ENCODE results near the gene NDUFB1. TPM values are rescaled to one million over a fixed set of nuclear protein-coding genes. Genes with fewer than 3 reads are reported as not detected.

Gene NDUFB1
- total RNA-seq, 2 experiments from 2014 or later = 102 TPM

GRCh38 chr14:92103363-92103989, 18.0 kb downstream of the NDUFB1 start:
- DNase-seq = no peak
- TF ChIP-seq, protein P1, sequence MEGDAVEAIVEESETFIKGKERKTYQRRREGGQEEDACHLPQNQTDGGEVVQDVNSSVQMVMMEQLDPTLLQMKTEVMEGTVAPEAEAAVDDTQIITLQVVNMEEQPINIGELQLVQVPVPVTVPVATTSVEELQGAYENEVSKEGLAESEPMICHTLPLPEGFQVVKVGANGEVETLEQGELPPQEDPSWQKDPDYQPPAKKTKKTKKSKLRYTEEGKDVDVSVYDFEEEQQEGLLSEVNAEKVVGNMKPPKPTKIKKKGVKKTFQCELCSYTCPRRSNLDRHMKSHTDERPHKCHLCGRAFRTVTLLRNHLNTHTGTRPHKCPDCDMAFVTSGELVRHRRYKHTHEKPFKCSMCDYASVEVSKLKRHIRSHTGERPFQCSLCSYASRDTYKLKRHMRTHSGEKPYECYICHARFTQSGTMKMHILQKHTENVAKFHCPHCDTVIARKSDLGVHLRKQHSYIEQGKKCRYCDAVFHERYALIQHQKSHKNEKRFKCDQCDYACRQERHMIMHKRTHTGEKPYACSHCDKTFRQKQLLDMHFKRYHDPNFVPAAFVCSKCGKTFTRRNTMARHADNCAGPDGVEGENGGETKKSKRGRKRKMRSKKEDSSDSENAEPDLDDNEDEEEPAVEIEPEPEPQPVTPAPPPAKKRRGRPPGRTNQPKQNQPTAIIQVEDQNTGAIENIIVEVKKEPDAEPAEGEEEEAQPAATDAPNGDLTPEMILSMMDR (IDR thresholded peaks at IDR 0.05) = no peak
- CTCF ChIA-PET = no interaction called here
- peaks cover 3% of the 10 kb centered on the region for H3K36me3 Mint-ChIP-seq (ENCODE audit: low read depth)
- no peaks in the 10 kb centered on the region for H3K27me3 Mint-ChIP-seq
- H3K4me1 Mint-ChIP-seq (ENCODE audit: low read depth) = peaks cover 42% of the 10 kb centered on the region
- no peak overlapping the region for H3K27ac Mint-ChIP-seq
- no peak for ATAC-seq
- no peak overlapping the region for H3K4me3 Mint-ChIP-seq
- POLR2A ChIA-PET = no interaction called here
- intact Hi-C loops (cut with micrococcal nuclease) = no loop called here
- no peaks in the 10 kb centered on the region for H3K9me3 Mint-ChIP-seq

DNA sequence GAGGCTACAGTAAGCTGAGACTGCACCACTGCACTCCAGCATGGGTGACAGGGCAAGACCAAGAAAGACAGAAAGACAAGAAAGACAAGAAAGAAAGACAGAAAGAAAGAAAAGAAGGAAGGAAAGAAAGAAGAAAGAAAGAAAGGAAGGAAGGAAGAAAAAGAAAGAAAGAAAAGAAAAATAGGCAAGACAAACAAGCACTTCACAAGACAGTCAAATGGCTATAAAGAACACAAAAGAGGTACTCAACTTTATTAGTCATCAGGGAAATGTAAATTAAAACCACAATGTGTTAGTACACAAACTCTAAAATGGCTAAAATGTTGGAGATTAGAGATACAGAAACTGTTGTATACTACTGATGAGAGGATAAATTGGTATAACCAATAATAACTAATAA, 21.7 kb downstream of the NDUFB1 start:
- Mint-ChIP-seq H3K4me1 (ENCODE audit: low read depth) (peaks cover 19% of the 10 kb centered on the region), H3K36me3 (ENCODE audit: low read depth) (peaks cover 4% of the 10 kb centered on the region), H3K4me3 (no peak overlapping the region), H3K27ac (no peak overlapping the region), H3K9me3 (no peaks in the 10 kb centered on the region), H3K27me3 (no peaks in the 10 kb centered on the region)
- DNase-seq (no peak), ATAC-seq (no peak)
- POLR2A ChIA-PET = interaction anchor here (0.9 to 1.3 kb wide), 2 partner anchors 22 kb away, joined by 3 to 4 read pairs; partner anchors contain the start of genes CPSF2 and NDUFB1
- CTCF ChIA-PET = interaction anchor here (0.7 to 1.2 kb wide), 3 partner anchors 10 to 20 kb away, joined by 3 read pairs; no protein-coding TSS in a partner anchor
- intact Hi-C loops (cut with micrococcal nuclease) = no loop called here
- TF ChIP-seq, protein P1 (IDR thresholded peaks at IDR 0.05) = no peak

- Mint-ChIP-seq H3K27me3 (no peaks in the 10 kb centered on the region), H3K4me3 (no peak overlapping the region), H3K27ac (no peak overlapping the region), H3K36me3 (ENCODE audit: low read depth) (peaks cover 18% of the 10 kb centered on the region), H3K4me1 (ENCODE audit: low read depth) (no peaks in the 10 kb centered on the region), H3K9me3 (no peaks in the 10 kb centered on the region)
- intact Hi-C loops (cut with micrococcal nuclease) = no loop called here
- CTCF ChIA-PET = interaction anchor here (0.6 to 0.8 kb wide), 3 partner anchors 13 to 1770 kb away, joined by 3 read pairs; partner anchors contain the start of gene ATXN3
- ATAC-seq = peak; percentile 47
- POLR2A ChIA-PET = no interaction called here
- TF ChIP-seq, protein P1 (IDR thresholded peaks at IDR 0.05) = no peak
- DNase-seq = peak; percentile 38
These were observed 28.2 kb downstream of the NDUFB1 start for GRCh38 chr14:92093320-92093719.

DNA sequence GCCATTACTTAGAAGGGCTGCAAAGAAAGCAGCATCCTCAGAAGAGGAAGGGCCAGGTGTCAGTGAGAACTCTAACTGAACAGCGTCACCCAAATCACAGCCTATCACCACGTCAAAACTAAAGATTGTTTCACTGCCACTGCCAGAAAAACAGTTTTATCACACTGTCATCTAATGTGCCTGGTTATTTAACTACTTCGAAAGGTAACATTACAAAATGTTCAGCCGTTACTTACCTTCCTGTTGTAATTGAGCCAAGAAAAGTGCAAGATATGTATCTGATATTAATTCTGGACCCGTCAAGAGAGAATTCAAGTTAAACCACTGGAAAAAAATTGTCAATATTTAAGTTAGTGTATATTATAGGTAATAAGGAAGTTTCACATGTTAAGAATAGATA, 33.0 kb downstream of the NDUFB1 start:
- H3K9me3 Mint-ChIP-seq = no peaks in the 10 kb centered on the region
- no peak overlapping the region for H3K27ac Mint-ChIP-seq
- POLR2A ChIA-PET = interaction anchor here (0.6 kb wide), 1 partner anchor 11 kb away, joined by 3 read pairs; no protein-coding TSS in a partner anchor

DNA sequence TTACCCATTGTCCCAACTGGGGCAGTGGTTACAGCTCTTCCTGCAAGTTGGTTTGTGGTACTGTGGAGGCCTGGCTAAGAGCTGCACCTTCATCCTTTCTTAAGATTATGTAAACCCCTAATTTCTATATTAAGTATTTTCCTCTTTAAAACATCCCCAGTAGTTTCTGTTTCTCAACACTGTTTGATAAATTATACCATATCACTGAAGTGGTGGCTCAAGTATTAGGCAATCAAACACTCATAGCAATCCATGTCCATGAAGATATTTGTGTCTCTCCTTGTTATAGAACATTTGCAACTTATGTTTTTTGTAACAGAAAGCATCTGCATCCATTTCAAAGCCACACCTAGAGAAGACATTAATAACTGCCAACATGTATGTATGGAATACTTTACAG, 47.0 kb downstream of the NDUFB1 start:
- ChIA-PET CTCF (no interaction called here), POLR2A (no interaction called here)
- Mint-ChIP-seq H3K4me3 (no peak overlapping the region), H3K27me3 (no peaks in the 10 kb centered on the region), H3K36me3 (ENCODE audit: low read depth) (peaks cover 6% of the 10 kb centered on the region), H3K27ac (no peak overlapping the region), H3K9me3 (no peaks in the 10 kb centered on the region), H3K4me1 (ENCODE audit: low read depth) (no peaks in the 10 kb centered on the region)
- ATAC-seq (no peak), DNase-seq (no peak)
- intact Hi-C loops (cut with micrococcal nuclease) = no loop called here
- TF ChIP-seq, protein P1 (IDR thresholded peaks at IDR 0.05) = no peak

More for the DNA sequence above, 33.0 kb downstream of the NDUFB1 start:
- intact Hi-C loops (cut with micrococcal nuclease) = no loop called here
- TF ChIP-seq, protein P1 (IDR thresholded peaks at IDR 0.05) = no peak
- CTCF ChIA-PET = interaction anchor here (2.8 kb wide), 1 partner anchor 18 kb away, joined by 13 read pairs; the partner anchor contains the start of gene ATXN3
- Mint-ChIP-seq H3K27me3 (no peaks in the 10 kb centered on the region), H3K4me3 (no peak overlapping the region), H3K4me1 (ENCODE audit: low read depth) (no peaks in the 10 kb centered on the region), H3K36me3 (ENCODE audit: low read depth) (peaks cover 23% of the 10 kb centered on the region)
- no peak for DNase-seq
- no peak for ATAC-seq

Data from activated CD8-positive, alpha-beta T cell treated with anti-CD3 and anti-CD28 coated beads for 36 hours (primary cell).